Prostate gland (tissue), 2 donors: ENCODE measurements around the gene MAML2.

Source experiments
- POLR2A ChIP-seq: fragments of 450-650 bp; IDR thresholded peaks from one replicate; pipeline ENCODE4 v1.6.1; 2016; ENCODE audit warnings: antibody characterized with exemption, mild to moderate bottlenecking
- POLR2AphosphoS5 ChIP-seq: sonication (generic); formaldehyde crosslinking; IDR thresholded peaks from one replicate; pipeline ENCODE4 v1.6.1; 2017; ENCODE audit warnings: antibody characterized with exemption
- TF ChIP-seq, protein P1 (sequence below), 4 experiments: fragments of 200-600 bp in 2 of 4; fragments of 450-650 bp in 2 of 4; sonication (generic) in 2 of 4; IDR thresholded peaks; 1 replicate in 3 of 4; 2 replicates in 1 of 4; pipeline ENCODE4 v1.5.1; 2016 to 2019; ENCODE audit warnings: antibody characterized with exemption in 4 of 4, mild to moderate bottlenecking in 2 of 4, moderate library complexity in 2 of 4

DNA sequence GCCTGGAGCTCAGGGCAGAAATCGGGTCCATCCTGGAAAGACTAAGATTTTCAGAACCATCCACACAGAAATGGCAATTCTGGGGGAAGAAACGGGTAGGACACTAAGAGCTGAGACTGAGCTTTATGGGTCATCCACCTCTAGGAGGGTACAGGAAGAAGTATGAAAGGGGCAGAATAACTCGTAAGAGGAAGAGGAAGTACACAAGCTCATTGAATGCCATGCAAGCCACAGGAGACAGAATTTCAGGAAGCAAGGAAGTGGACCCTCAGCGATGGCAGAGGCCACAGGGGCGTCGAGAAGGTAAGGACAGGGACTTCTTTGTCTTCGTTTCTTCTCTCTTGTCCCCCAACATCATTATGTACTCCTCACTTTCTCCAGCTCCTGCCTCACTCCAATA lies 169.6 kb downstream of the MAML2 start:
- TF ChIP-seq, protein P1, sequence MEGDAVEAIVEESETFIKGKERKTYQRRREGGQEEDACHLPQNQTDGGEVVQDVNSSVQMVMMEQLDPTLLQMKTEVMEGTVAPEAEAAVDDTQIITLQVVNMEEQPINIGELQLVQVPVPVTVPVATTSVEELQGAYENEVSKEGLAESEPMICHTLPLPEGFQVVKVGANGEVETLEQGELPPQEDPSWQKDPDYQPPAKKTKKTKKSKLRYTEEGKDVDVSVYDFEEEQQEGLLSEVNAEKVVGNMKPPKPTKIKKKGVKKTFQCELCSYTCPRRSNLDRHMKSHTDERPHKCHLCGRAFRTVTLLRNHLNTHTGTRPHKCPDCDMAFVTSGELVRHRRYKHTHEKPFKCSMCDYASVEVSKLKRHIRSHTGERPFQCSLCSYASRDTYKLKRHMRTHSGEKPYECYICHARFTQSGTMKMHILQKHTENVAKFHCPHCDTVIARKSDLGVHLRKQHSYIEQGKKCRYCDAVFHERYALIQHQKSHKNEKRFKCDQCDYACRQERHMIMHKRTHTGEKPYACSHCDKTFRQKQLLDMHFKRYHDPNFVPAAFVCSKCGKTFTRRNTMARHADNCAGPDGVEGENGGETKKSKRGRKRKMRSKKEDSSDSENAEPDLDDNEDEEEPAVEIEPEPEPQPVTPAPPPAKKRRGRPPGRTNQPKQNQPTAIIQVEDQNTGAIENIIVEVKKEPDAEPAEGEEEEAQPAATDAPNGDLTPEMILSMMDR (IDR thresholded peaks at IDR 0.05): no peak
- TF ChIP-seq POLR2A: no peak
- TF ChIP-seq POLR2AphosphoS5: no peak
